ENCODE measurements around the gene DIPK1C. TPM values are rescaled to one million over a fixed set of nuclear protein-coding genes. Genes with fewer than 3 reads are reported as not detected.

The DIPK1C gene
- total RNA-seq, 1 experiment from 2014 or later: not detected

DNA sequence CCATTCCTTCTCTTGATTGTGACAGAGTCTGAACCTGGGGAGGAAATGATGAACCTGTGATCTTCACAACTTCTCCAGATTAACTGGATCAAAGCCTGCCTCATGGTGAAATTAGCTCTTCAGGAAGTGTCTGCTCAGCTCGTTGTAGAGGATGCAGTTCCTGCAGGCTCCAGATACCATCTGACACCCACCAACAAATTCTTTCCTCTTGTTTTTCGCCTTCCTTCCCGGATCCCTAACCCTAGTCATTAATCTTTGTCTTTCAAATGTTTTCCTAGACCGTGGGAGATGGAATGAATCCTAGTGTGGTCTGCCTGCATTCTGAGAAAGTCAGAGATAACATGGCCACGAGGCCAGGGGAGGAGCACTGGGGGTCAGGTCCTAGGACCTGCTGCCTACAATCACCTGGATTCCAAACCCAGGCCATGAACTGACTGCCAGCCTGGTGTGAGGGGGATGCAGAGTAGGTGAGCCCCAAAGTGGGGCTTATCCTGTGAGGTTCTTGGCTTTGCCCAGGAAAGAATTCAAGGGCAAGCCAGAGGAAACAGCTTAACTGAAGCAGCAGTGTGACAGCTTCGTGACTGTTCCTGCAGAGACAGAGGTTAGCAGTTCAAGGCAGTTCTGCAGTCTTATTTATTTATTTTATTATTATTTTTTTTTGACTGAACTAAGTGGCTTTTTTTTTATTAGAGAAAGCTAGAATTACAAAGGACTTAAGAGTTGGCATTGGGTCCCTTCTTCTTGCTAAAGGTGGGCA, 67.8 kb downstream of the DIPK1C start:
- H3K36me3 Mint-ChIP-seq (ENCODE audit: insufficient read depth, unreplicated experiment): no peaks in the 10 kb centered on the region
- no TSS peak for BruUV-seq (replicated peaks)

GRCh38 chr18:74388227-74388626, 68.9 kb downstream of the DIPK1C start:
- Histone ChIP-seq H3K4me3 (ENCODE audit: low read depth, low read length) (no peak overlapping the region), H3K36me3 (ENCODE audit: control insufficient read depth, insufficient read depth, low read length) (no peaks in the 10 kb centered on the region), H3K27me3 (replicated peaks; ENCODE audit: control insufficient read depth, insufficient read depth, low read length) (no peaks in the 10 kb centered on the region), H3K9me3 (no peaks in the 10 kb centered on the region), H3K4me1 (no peaks in the 10 kb centered on the region)
- H3K36me3 Mint-ChIP-seq (ENCODE audit: insufficient read depth, unreplicated experiment): no peaks in the 10 kb centered on the region
- CTCF ChIA-PET: no interaction called here
- DNase-seq: no peak
- peaks cover 3% of the 10 kb centered on the region for H3K27me3 Mint-ChIP-seq (ENCODE audit: insufficient read depth, unreplicated experiment)
- intact Hi-C loops (cut with micrococcal nuclease; ENCODE audit: unreplicated experiment): no loop called here
- H3K27ac Mint-ChIP-seq (ENCODE audit: unreplicated experiment): no peak overlapping the region
- no peak for TF ChIP-seq CTCF (IDR thresholded peaks at IDR 0.05; ENCODE audit: insufficient read depth in 1 of 2, low read depth in 1 of 2, low read length in 1 of 2, severe bottlenecking in 1 of 2, unreplicated experiment in 1 of 2)
- POLR2A ChIA-PET: no interaction called here
- no TSS peak for BruUV-seq (replicated peaks)
- no peaks in the 10 kb centered on the region for H3K4me1 Mint-ChIP-seq (ENCODE audit: low read depth, unreplicated experiment)
- H3K4me3 Mint-ChIP-seq (ENCODE audit: unreplicated experiment): no peak overlapping the region
- no peaks in the 10 kb centered on the region for H3K9me3 Mint-ChIP-seq (ENCODE audit: unreplicated experiment)

More for the DNA sequence above, 67.8 kb downstream of the DIPK1C start:
- no peak overlapping the region for H3K4me3 ChIP-seq (ENCODE audit: low read depth, low read length)
- Mint-ChIP-seq H3K4me1 (ENCODE audit: low read depth, unreplicated experiment) (no peaks in the 10 kb centered on the region), H3K27me3 (ENCODE audit: insufficient read depth, unreplicated experiment) (peaks cover 3% of the 10 kb centered on the region), H3K4me3 (ENCODE audit: unreplicated experiment) (no peak overlapping the region), H3K9me3 (ENCODE audit: unreplicated experiment) (no peaks in the 10 kb centered on the region), H3K27ac (ENCODE audit: unreplicated experiment) (no peak overlapping the region)
- no peak for DNase-seq
- no peaks in the 10 kb centered on the region for H3K36me3 ChIP-seq (ENCODE audit: control insufficient read depth, insufficient read depth, low read length)
- no peaks in the 10 kb centered on the region for H3K9me3 ChIP-seq
- intact Hi-C loops (cut with micrococcal nuclease; ENCODE audit: unreplicated experiment): no loop called here
- no peaks in the 10 kb centered on the region for H3K4me1 ChIP-seq
- H3K27me3 ChIP-seq (replicated peaks; ENCODE audit: control insufficient read depth, insufficient read depth, low read length): no peaks in the 10 kb centered on the region; the same call in 1 of the 2 replicates
- POLR2A ChIA-PET: no interaction called here
- CTCF ChIA-PET: no interaction called here
- TF ChIP-seq CTCF (IDR thresholded peaks at IDR 0.05; ENCODE audit: insufficient read depth in 1 of 2, low read depth in 1 of 2, low read length in 1 of 2, severe bottlenecking in 1 of 2, unreplicated experiment in 1 of 2): no peak

GRCh38 chr18:74387383-74387782, 69.7 kb downstream of the DIPK1C start:
- no peak overlapping the region for H3K4me3 Mint-ChIP-seq (ENCODE audit: unreplicated experiment)
- CTCF ChIA-PET: interaction anchor here (1.2 kb wide), 1 partner anchor 164 kb away, joined by 4 read pairs; no protein-coding TSS in a partner anchor
- no peak for TF ChIP-seq CTCF (IDR thresholded peaks at IDR 0.05; ENCODE audit: insufficient read depth in 1 of 2, low read depth in 1 of 2, low read length in 1 of 2, severe bottlenecking in 1 of 2, unreplicated experiment in 1 of 2)
- H3K9me3 ChIP-seq: no peaks in the 10 kb centered on the region
- H3K36me3 ChIP-seq (ENCODE audit: control insufficient read depth, insufficient read depth, low read length): no peaks in the 10 kb centered on the region
- H3K36me3 Mint-ChIP-seq (ENCODE audit: insufficient read depth, unreplicated experiment): no peaks in the 10 kb centered on the region
- no peak overlapping the region for H3K27ac Mint-ChIP-seq (ENCODE audit: unreplicated experiment)
- H3K27me3 Mint-ChIP-seq (ENCODE audit: insufficient read depth, unreplicated experiment): no peaks in the 10 kb centered on the region
- no peak overlapping the region for H3K4me3 ChIP-seq (ENCODE audit: low read depth, low read length)
- intact Hi-C loops (cut with micrococcal nuclease; ENCODE audit: unreplicated experiment): no loop called here
- H3K27me3 ChIP-seq (replicated peaks; ENCODE audit: control insufficient read depth, insufficient read depth, low read length): no peaks in the 10 kb centered on the region
- no peaks in the 10 kb centered on the region for H3K9me3 Mint-ChIP-seq (ENCODE audit: unreplicated experiment)
- BruUV-seq (replicated peaks): no TSS peak
- POLR2A ChIA-PET: no interaction called here
- no peaks in the 10 kb centered on the region for H3K4me1 ChIP-seq
- H3K4me1 Mint-ChIP-seq (ENCODE audit: low read depth, unreplicated experiment): no peaks in the 10 kb centered on the region
- DNase-seq: no peak

Other genes with a start within 250 kb of the DIPK1C start
- 103 and 105 TPM in 2 replicates for gene CYB5A, start 165.3 kb downstream of the DIPK1C start, total RNA-seq (2022)
- gene C18orf63, start 141.5 kb downstream of the DIPK1C start, total RNA-seq (2022): 0.07 TPM in 1 of 2 replicates, not detected in the other
- gene CNDP2, start 39.1 kb upstream of the DIPK1C start, total RNA-seq (2022): 95.1 and 113 TPM in 2 replicates
- gene CNDP1, start 77.2 kb upstream of the DIPK1C start, total RNA-seq (2022): 0.48 TPM in 1 of 2 replicates, not detected in the other
- 4.7 and 5.4 TPM in 2 replicates for gene ZNF407, start 140.6 kb upstream of the DIPK1C start, total RNA-seq (2022)